C4-2B (cell line): ENCODE measurements around the gene TLE7.

Experiments
- H3K27ac ChIP-seq: fragments of 450-650 bp; 2 replicates; pipeline ENCODE4 v1.5.1; 2017
- ZFX ChIP-seq: fragments of 450-650 bp; IDR thresholded peaks from 2 replicates; pipeline ENCODE4 v1.6.1; 2017
- TF ChIP-seq, protein P1 (sequence below): fragments of 450-650 bp; conservative IDR thresholded peaks from 2 replicates; pipeline ENCODE4 v1.5.1; 2017; ENCODE audit warnings: mild to moderate bottlenecking

TLE7 gene

DNA sequence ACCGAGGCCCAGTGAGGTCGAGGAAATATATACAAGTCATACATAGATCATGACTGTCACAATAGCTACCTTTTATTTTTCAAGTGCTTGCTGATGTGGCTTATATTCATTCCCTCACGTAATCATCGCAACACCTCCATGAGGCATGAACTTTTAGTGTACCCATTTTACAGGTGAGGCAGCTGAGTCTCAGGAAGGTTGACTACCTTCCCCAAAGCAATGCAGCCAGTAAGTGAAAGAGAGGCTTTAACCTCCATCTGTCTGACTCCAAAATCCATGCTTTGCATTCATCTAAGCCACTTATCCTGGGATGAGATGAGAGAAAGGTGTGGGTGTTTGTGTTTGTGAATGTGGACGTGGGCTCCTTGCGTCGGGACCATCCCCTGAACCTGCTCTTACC lies 52.5 kb downstream of the TLE7 start:
- no peak overlapping the region for H3K27ac ChIP-seq
- no peak for TF ChIP-seq ZFX
- TF ChIP-seq, protein P1, sequence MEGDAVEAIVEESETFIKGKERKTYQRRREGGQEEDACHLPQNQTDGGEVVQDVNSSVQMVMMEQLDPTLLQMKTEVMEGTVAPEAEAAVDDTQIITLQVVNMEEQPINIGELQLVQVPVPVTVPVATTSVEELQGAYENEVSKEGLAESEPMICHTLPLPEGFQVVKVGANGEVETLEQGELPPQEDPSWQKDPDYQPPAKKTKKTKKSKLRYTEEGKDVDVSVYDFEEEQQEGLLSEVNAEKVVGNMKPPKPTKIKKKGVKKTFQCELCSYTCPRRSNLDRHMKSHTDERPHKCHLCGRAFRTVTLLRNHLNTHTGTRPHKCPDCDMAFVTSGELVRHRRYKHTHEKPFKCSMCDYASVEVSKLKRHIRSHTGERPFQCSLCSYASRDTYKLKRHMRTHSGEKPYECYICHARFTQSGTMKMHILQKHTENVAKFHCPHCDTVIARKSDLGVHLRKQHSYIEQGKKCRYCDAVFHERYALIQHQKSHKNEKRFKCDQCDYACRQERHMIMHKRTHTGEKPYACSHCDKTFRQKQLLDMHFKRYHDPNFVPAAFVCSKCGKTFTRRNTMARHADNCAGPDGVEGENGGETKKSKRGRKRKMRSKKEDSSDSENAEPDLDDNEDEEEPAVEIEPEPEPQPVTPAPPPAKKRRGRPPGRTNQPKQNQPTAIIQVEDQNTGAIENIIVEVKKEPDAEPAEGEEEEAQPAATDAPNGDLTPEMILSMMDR = no peak

DNA sequence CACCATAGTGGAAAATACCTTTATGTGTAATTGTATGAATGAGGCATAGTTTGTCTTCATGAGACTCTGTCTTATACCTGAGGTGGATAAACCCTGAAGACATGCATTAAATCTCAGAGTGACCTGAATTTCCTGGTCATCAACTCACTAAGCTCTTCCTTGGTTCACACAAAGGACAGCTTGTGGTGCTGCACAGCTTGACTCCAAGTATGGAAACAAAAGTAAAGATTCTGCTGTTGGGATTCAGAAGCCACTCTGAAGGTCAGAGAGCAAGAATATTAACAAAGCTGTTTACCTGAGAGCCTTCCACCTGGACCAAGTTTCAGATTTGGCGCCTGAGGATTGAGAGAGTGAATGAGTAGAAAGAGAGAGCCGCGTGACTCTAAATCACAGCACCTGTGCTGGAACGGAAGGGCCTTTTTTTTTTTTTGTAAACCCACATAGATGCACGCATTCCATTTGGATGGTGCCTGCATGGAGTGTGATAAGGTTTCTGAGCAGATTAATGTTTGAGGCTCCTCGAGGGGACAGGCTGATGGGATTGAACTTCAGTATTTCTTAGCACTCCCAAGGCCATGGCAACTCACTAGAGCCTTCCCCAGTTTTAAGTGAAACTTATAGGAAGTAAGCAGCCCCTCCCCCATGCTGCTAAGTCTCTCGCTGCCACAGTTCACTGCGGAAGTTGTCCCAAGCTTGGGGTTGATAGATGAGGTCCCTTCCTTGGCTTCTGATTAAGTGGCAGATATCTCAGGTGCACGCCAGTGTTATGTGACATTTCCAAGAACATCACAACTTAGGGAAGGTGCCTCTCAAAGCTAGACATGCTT lies 54.6 kb downstream of the TLE7 start:
- H3K27ac ChIP-seq = no peak overlapping the region
- no peak for TF ChIP-seq ZFX

DNA sequence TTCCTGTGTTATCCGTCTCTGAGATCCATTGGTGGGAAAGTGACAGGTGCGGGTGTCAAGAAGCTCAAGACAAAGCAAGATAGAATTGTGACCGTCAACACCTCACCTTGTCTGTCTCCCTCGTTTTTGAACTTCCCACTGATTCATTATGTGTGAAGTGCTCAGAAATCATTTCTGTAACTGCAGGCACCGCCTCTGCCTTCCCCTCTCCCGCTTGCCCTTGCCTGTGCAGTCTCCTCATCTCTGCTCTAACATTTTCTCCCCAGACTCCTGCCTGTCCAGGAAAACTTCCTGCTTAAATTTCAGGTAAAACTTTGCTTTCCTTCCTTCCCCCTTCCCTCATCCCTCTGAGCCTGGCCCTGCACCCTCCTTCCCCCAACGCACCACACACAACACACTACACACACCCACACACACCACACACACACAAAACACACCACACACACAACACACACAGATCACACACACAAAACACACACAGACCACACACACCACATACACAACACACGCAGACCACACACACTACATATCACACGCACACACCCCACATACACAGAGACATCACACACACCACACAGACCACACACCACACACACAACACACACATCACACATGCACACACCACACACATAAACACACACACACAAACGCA lies 57.7 kb downstream of the TLE7 start:
- H3K27ac ChIP-seq = no peak overlapping the region
- no peak for TF ChIP-seq ZFX
- TF ChIP-seq, protein P1 = no peak

DNA sequence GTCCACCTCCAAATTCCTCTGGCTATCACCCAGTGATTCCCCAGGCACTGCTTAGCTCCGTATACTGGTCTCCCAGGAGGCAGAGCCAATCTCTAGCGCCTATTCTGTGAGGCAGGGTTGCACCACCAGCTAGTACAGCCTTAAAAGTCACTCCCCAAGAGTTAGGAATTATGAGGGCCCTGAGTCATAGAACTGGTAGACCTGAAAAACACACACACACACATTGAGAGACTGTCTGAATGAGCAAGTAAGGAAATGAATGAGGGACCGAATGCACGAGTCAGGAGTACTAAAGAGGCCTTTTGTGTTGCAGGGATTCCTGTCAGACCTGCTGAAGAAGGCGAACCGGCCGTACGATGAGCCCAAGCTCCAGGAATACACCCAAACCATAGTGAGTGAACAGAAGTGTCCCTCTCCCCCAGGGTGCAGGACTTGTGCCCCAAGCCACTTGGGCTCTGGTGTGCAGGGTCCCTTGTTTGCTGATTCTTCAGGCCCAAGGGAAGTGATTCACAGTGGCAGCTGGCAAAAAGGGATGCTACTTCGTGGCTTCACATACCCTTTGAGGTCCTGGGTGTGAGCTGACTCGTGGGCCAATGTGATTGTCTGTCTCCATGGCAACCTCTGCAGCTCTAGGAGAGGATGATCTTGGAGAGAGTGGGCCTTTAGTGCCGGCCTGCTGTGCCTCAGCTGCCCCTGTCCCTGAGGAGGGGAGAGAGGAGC lies 58.6 kb downstream of the TLE7 start:
- TF ChIP-seq, protein P1 = no peak
- no peak for TF ChIP-seq ZFX
- H3K27ac ChIP-seq = no peak overlapping the region

DNA sequence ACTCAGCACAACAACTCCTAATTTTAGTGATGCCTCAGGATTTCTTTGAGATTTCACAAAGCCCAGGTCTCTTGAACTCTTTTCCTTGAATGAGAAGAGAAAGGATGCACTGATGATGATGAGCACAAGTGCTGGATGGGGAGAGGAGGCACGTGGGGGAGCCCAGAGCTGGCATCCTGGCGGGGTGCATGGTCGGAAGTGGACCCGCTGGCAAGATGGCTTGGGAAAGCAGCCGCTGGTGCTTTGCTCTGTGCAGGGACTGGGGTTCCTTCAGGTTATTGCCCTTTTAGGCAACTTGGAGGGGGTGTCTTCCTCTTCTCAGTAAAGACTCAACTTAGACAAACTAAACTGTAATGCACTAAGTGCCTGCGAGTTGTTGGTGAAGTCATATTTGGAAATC lies 61.0 kb downstream of the TLE7 start:
- TF ChIP-seq, protein P1 = no peak
- no peak for TF ChIP-seq ZFX
- no peak overlapping the region for H3K27ac ChIP-seq
